ENCODE results near the gene PYGO1. TPM values are rescaled to one million over a fixed set of nuclear protein-coding genes. Genes with fewer than 3 reads are reported as not detected.

The PYGO1 gene
- total RNA-seq, 1 experiment from 2014 or later = 0.55 TPM

DNA sequence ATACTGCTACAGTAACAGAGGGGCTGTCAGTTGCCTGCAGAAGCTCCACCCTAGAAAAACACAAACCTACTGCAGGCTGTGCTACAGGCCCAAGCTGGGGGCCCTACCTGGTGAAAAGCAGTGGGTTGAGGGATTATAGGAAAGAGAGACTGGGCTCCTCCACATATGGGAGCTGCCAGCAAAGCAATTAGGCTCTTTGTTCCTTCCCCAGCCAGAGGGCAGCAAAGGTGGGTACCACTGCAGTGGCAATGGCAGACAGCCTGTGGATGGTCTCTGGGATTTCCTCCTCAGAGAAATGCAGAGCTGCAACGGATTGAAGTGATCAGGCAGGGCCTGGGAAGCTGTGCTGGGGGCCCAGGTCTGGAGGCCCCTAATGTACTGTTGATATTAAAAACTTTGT is 61.0 kb downstream of the PYGO1 start:
- peak; percentile 41 for ATAC-seq
- H3K27me3 Mint-ChIP-seq (ENCODE audit: low read depth) = peaks cover 24% of the 10 kb centered on the region
- CTCF ChIA-PET = interaction anchor here (0.6 to 2.4 kb wide), 22 partner anchors 10 to 370 kb away, joined by 3 to 31 read pairs (median 4); partner anchors contain the start of gene PIERCE2

DNA sequence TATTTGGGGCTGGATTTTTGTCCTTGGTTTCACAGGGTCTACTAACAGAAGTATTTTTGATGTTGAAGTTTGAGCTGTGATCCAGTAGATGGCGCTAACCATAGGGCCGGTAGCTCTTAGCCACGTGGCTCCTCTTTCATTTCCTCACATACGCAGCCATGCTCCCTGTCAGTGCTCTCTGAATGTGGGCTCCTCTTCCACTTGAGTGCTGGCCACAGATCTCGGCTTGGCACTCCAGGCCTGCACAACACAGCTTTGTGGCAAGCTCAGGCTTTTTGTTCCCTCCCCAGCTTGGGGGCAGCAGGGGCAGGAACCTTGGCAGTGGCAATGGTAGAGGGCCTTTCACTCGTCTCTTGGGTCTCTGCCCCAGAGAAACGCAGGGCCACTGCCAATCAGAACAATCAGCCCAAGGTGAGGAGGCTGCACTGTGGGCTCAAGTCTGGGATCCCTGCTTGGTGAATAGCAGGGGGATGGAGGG is 61.5 kb downstream of the PYGO1 start:
- POLR2A ChIA-PET = interaction anchor here (0.6 kb wide), 1 partner anchor 207 kb away, joined by 3 read pairs; no protein-coding TSS in a partner anchor
- peaks cover 6% of the 10 kb centered on the region for H3K36me3 Mint-ChIP-seq
- peaks cover 24% of the 10 kb centered on the region for H3K27me3 Mint-ChIP-seq (ENCODE audit: low read depth)
- H3K27ac Mint-ChIP-seq = no peak overlapping the region
- no peak overlapping the region for H3K4me3 Mint-ChIP-seq
- H3K9me3 Mint-ChIP-seq = peaks cover 20% of the 10 kb centered on the region
- DNase-seq (ENCODE audit: low spot score) (no peak), ATAC-seq (peak; percentile 90)
- CTCF ChIA-PET = interaction anchor here (0.5 to 2.4 kb wide), 34 partner anchors 9 to 370 kb away, joined by 3 to 31 read pairs (median 4); partner anchors contain the start of genes PIERCE2 and RSL24D1
- H3K4me1 Mint-ChIP-seq = 0 out of 2 replicates have a peak, but pooled peaks cover 3% of the 10 kb centered on the region
- no peak for TF ChIP-seq ZNF232 (CRISPR knock-in tag; IDR thresholded peaks at IDR 0.05)
- no peak for TF ChIP-seq ELF4 (CRISPR knock-in tag; IDR thresholded peaks at IDR 0.05; ENCODE audit: low read depth)
- TF ChIP-seq ZNF317 (CRISPR knock-in tag; IDR thresholded peaks at IDR 0.05; ENCODE audit: borderline replicate concordance, low read depth) = no peak
- TF ChIP-seq NR3C1 (CRISPR knock-in tag; conservative IDR thresholded peaks at IDR 0.05; ENCODE audit: low read depth) = no peak
- no peak for TF ChIP-seq HMGA2 (CRISPR knock-in tag; IDR thresholded peaks at IDR 0.05)
- TF ChIP-seq, protein P1, sequence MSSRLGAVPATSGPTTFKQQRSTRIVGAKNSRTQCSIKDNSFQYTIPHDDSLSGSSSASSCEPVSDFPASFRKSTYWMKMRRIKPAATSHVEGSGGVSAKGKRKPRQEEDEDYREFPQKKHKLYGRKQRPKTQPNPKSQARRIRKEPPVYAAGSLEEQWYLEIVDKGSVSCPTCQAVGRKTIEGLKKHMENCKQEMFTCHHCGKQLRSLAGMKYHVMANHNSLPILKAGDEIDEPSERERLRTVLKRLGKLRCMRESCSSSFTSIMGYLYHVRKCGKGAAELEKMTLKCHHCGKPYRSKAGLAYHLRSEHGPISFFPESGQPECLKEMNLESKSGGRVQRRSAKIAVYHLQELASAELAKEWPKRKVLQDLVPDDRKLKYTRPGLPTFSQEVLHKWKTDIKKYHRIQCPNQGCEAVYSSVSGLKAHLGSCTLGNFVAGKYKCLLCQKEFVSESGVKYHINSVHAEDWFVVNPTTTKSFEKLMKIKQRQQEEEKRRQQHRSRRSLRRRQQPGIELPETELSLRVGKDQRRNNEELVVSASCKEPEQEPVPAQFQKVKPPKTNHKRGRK (CRISPR knock-in tag; IDR thresholded peaks at IDR 0.05; ENCODE audit: borderline replicate concordance) = no peak
- TF ChIP-seq, protein P2, sequence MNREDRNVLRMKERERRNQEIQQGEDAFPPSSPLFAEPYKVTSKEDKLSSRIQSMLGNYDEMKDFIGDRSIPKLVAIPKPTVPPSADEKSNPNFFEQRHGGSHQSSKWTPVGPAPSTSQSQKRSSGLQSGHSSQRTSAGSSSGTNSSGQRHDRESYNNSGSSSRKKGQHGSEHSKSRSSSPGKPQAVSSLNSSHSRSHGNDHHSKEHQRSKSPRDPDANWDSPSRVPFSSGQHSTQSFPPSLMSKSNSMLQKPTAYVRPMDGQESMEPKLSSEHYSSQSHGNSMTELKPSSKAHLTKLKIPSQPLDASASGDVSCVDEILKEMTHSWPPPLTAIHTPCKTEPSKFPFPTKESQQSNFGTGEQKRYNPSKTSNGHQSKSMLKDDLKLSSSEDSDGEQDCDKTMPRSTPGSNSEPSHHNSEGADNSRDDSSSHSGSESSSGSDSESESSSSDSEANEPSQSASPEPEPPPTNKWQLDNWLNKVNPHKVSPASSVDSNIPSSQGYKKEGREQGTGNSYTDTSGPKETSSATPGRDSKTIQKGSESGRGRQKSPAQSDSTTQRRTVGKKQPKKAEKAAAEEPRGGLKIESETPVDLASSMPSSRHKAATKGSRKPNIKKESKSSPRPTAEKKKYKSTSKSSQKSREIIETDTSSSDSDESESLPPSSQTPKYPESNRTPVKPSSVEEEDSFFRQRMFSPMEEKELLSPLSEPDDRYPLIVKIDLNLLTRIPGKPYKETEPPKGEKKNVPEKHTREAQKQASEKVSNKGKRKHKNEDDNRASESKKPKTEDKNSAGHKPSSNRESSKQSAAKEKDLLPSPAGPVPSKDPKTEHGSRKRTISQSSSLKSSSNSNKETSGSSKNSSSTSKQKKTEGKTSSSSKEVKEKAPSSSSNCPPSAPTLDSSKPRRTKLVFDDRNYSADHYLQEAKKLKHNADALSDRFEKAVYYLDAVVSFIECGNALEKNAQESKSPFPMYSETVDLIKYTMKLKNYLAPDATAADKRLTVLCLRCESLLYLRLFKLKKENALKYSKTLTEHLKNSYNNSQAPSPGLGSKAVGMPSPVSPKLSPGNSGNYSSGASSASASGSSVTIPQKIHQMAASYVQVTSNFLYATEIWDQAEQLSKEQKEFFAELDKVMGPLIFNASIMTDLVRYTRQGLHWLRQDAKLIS (CRISPR knock-in tag; IDR thresholded peaks at IDR 0.05; ENCODE audit: borderline replicate concordance) = no peak
- TF ChIP-seq ZNF532 (CRISPR knock-in tag; IDR thresholded peaks at IDR 0.05; ENCODE audit: borderline replicate concordance) = no peak
- no peak for TF ChIP-seq ZNF396 (CRISPR knock-in tag; IDR thresholded peaks at IDR 0.05; ENCODE audit: borderline replicate concordance)
- no peak for TF ChIP-seq IRF1 (CRISPR knock-in tag; IDR thresholded peaks at IDR 0.05)
- TF ChIP-seq TEAD1 (CRISPR knock-in tag; IDR thresholded peaks at IDR 0.05) = peak; percentile 56; the same call in 1 of the 2 replicates
- no peak for TF ChIP-seq OVOL2 (CRISPR knock-in tag; IDR thresholded peaks at IDR 0.05; ENCODE audit: borderline replicate concordance)
- no peak for TF ChIP-seq E2F5 (CRISPR knock-in tag; IDR thresholded peaks at IDR 0.05)
- no peak for TF ChIP-seq RELA (CRISPR knock-in tag; IDR thresholded peaks at IDR 0.05; ENCODE audit: borderline replicate concordance)
- TF ChIP-seq JUN (CRISPR knock-in tag; IDR thresholded peaks at IDR 0.05) = no peak

More for the DNA sequence above, 61.0 kb downstream of the PYGO1 start:
- no peak for DNase-seq (ENCODE audit: low spot score)
- H3K9me3 Mint-ChIP-seq = peaks cover 14% of the 10 kb centered on the region
- POLR2A ChIA-PET = no interaction called here
- TF ChIP-seq NFYB (CRISPR knock-in tag; conservative IDR thresholded peaks at IDR 0.05; ENCODE audit: low read depth) = no peak
- no peak for TF ChIP-seq PRRX2 (CRISPR knock-in tag; IDR thresholded peaks at IDR 0.05)
- TF ChIP-seq OVOL2 (CRISPR knock-in tag; IDR thresholded peaks at IDR 0.05; ENCODE audit: borderline replicate concordance) = no peak
- no peak for TF ChIP-seq SMAD4 (CRISPR knock-in tag; IDR thresholded peaks at IDR 0.05)
- no peak for TF ChIP-seq TEAD1 (CRISPR knock-in tag; IDR thresholded peaks at IDR 0.05)
- TF ChIP-seq, protein P3, sequence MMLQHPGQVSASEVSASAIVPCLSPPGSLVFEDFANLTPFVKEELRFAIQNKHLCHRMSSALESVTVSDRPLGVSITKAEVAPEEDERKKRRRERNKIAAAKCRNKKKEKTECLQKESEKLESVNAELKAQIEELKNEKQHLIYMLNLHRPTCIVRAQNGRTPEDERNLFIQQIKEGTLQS (CRISPR knock-in tag; conservative IDR thresholded peaks at IDR 0.05) = no peak
- TF ChIP-seq, protein P4, sequence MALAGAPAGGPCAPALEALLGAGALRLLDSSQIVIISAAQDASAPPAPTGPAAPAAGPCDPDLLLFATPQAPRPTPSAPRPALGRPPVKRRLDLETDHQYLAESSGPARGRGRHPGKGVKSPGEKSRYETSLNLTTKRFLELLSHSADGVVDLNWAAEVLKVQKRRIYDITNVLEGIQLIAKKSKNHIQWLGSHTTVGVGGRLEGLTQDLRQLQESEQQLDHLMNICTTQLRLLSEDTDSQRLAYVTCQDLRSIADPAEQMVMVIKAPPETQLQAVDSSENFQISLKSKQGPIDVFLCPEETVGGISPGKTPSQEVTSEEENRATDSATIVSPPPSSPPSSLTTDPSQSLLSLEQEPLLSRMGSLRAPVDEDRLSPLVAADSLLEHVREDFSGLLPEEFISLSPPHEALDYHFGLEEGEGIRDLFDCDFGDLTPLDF (CRISPR knock-in tag; IDR thresholded peaks at IDR 0.05) = no peak
- no peak overlapping the region for H3K27ac Mint-ChIP-seq
- 0 out of 2 replicates have a peak, but pooled peaks cover 3% of the 10 kb centered on the region for H3K4me1 Mint-ChIP-seq
- H3K4me3 Mint-ChIP-seq = no peak overlapping the region
- peaks cover 5% of the 10 kb centered on the region for H3K36me3 Mint-ChIP-seq
